ENCODE results near the gene TMEM18.

Gene TMEM18

DNA sequence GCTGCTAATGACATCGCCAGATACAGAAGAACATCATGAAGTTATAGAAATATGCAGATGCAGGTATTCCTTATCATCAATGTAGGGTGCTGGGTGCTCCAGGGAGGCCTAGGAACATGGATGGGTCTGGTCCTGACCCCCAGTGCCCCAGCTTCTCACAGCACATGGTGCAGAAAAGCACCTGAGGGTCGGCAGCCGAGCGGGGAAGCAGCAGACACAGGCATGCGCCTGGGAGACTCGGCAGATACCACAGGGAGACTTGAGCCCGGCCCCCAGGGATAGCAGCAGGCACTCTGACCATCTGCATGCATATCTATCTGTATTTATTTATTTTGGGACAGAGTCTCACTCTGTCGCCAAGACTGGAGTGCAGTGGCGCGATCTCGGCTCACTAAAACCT lies 43.2 kb downstream of the TMEM18 start:
- no peak for TF ChIP-seq POLR2A (IDR thresholded peaks at IDR 0.05; ENCODE audit: low read length)
- TF ChIP-seq GATA1 (IDR thresholded peaks at IDR 0.05; ENCODE audit: low read depth, low read length), result no peak

DNA sequence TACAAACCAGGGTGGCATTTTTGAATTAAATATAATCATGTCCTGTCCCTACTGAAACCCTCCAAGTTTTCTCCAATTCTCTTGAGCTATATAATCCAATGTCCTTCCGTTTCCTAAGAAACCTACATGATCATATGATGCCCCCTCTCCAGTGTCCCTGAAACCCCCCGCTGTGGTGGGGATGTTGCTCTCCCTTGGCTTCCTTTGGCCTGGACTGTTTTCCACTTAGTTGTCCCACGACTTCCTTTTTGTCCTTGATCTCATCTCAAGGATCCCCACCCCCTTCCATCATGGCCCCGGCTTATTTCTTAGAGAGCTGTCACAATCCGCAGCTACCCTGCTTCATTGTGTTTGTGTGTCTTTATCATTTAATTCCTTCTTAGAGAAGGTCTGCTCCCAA lies 43.8 kb downstream of the TMEM18 start:
- TF ChIP-seq POLR2A (IDR thresholded peaks at IDR 0.05; ENCODE audit: low read length) (no peak), GATA1 (IDR thresholded peaks at IDR 0.05; ENCODE audit: low read depth, low read length) (no peak)
- DNase-seq, result no peak

More for the DNA sequence above, 43.2 kb downstream of the TMEM18 start:
- DNase-seq, result no peak

DNA sequence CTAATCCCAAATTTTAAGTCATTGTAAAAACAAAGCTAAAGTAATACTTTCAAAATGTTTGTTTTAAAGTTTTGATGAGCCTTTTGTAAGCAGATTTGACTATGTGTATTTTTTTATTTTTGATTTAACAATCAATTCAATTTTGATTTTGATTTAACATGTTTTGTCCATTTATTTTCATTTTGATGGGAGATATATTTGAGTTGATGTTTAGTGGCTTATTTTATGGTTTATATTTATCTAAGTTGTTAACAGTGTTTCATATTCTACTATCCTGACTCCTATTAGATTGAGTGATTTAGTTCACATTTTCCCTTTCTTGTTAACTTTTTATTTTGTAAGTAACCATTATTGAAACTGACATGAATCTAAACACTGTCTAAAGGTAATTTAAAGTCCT lies 44.7 kb downstream of the TMEM18 start:
- no peak for TF ChIP-seq POLR2A (IDR thresholded peaks at IDR 0.05; ENCODE audit: low read length)
- no peak for TF ChIP-seq GATA1 (IDR thresholded peaks at IDR 0.05; ENCODE audit: low read depth, low read length)

DNA sequence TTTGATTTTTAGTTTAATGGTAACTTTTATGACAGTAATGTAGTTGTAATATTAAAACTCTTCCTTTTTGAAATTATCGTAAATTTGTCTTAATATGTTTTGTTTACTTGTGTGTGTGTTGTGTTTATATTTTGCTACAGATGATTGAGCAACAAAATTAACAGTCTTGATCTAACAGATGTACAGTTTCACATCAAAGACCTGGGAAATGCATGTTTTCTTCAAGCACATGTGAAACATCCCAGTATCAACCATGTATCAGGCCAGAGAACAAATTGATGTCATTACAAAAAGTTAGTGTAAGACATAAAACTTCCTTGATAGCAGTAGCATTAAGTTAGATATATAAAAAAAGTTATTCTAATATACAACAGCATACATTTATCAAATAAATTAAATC lies 45.5 kb downstream of the TMEM18 start:
- no peak for DNase-seq
- TF ChIP-seq GATA1 (IDR thresholded peaks at IDR 0.05; ENCODE audit: low read depth, low read length) (no peak), POLR2A (IDR thresholded peaks at IDR 0.05; ENCODE audit: low read length) (no peak)

More for the DNA sequence above, 44.7 kb downstream of the TMEM18 start:
- no peak for DNase-seq

DNA sequence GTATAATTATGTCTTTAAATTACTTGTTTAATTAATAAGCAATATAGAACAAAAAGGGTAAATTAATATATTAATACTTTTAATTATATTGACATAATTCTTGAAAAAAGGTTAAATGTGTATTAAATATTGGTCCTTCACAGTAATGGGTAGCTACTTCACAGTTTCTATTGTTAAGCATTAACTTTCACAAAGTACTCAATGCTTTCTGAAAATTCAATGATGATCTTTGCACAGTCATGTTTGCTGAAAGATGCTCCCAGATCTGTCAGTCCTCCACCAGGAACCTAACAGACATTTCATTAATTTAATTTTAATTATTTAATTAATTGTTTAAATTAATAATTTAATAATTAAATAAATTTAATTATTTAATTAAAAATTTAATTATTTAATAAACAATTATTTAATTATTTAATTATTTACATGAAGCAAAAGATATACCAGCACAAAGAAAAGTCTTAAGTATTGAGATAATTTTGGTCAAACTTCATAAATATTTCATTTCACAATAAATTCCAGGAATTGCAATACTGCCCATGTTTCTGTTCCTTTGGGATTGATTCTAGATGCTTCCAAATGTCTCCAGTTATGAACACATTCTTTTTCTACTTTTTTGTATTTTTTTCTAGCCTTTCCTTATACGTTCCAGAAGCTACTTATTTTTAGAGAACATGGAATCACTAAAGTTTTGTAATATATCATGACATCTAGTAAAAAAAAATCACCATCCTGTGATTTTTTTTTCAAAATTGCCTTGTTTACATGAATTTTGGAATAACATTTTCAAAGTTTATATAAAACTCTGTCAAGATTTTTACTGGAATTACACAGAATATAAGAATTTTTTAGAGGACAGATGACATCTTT lies 46.5 kb downstream of the TMEM18 start:
- TF ChIP-seq GATA1 (IDR thresholded peaks at IDR 0.05; ENCODE audit: low read depth, low read length) (no peak), POLR2A (IDR thresholded peaks at IDR 0.05; ENCODE audit: low read length) (no peak)
- no peak for DNase-seq

DNA sequence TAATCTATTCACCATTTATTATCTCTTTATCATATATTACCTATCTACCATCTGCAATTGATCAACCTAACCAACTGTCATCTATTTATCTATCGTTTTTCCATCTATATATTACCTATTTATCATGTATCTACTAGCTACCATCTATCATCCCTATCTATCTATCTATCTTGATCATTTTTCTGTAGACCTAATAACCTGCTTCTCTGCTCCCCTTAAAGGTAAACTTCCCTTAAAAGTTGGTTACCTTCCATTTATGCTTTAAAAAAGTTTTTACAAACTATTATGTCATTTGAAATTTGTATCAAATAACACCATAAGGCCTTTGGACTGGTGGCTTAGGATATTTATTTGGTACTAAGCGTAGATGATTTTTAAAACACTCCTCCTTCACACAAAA lies 47.2 kb downstream of the TMEM18 start:
- DNase-seq, result no peak
- TF ChIP-seq GATA1 (IDR thresholded peaks at IDR 0.05; ENCODE audit: low read depth, low read length) (no peak), POLR2A (IDR thresholded peaks at IDR 0.05; ENCODE audit: low read length) (no peak)

DNA sequence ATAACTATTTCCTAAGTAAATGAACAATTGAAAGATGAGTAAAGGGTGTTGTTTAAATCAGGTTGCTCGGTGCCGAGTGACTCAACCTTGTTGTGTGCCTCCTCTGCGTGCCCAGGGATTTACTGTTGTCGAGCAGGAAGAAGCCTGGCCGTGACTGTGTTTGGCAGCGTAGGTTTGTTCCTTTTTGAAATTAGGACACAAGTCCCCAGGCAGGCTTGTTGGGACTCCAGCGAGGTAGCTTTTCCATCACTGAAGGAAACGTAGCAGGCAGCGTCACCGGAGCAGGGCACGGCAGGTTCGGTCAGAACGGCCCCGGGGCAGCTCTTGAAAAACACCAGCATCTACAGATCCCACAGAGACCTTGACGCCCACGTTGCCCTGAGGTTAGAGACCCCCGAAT lies 48.6 kb downstream of the TMEM18 start:
- DNase-seq, result no peak
- TF ChIP-seq GATA1 (IDR thresholded peaks at IDR 0.05; ENCODE audit: low read depth, low read length) (no peak), POLR2A (IDR thresholded peaks at IDR 0.05; ENCODE audit: low read length) (no peak)

DNA sequence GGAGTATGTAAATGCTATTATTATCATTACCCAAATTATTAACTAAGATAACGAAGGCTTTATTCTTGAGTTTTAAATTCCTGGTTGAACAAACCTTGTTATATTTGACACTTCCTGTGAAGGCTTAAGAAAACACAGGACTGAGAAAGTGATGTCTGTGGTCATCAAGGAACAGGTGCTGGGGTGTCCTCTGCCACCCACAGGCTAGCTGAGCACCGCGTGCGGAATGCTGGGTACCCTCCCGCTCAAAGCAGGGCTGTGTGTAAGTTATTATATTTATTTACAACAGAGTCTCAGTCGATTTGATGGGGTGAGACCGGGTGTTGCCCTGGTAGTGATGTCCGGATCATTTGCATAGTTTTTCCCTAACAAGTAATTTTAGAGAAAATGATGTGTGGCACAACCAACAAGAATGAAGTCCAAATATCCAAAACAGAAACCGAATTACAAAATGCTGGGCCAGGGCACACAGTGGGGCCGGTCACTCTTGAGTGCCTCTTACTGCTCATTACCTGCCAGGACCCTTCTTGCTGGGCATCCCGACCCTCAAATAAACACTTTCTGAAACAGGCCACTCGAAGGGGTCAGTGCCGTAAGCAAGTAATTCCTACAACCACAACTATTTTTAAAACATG lies 49.2 kb downstream of the TMEM18 start:
- TF ChIP-seq GATA1 (IDR thresholded peaks at IDR 0.05; ENCODE audit: low read depth, low read length) (no peak), POLR2A (IDR thresholded peaks at IDR 0.05; ENCODE audit: low read length) (no peak)
- no peak for DNase-seq

DNA sequence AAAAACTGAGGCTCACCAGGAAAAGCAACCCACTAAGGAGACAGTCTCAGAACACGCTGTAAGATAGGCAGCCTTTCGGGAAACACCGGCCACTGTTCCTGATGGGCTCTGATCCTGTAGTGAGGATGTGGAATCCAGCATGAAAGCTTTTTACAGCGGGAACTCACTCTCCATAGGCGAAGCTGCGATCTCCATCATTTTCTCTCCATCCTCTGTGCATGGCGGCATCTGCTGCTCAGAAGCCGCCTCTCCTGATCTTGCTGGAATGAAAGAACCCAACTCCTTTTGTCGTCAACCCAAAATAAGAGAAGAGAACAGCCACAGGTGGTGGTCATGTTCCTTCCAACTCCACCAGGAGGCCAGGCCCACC lies 49.9 kb downstream of the TMEM18 start:
- no peak for DNase-seq
- TF ChIP-seq GATA1 (IDR thresholded peaks at IDR 0.05; ENCODE audit: low read depth, low read length) (no peak), POLR2A (IDR thresholded peaks at IDR 0.05; ENCODE audit: low read length) (no peak)

DNA sequence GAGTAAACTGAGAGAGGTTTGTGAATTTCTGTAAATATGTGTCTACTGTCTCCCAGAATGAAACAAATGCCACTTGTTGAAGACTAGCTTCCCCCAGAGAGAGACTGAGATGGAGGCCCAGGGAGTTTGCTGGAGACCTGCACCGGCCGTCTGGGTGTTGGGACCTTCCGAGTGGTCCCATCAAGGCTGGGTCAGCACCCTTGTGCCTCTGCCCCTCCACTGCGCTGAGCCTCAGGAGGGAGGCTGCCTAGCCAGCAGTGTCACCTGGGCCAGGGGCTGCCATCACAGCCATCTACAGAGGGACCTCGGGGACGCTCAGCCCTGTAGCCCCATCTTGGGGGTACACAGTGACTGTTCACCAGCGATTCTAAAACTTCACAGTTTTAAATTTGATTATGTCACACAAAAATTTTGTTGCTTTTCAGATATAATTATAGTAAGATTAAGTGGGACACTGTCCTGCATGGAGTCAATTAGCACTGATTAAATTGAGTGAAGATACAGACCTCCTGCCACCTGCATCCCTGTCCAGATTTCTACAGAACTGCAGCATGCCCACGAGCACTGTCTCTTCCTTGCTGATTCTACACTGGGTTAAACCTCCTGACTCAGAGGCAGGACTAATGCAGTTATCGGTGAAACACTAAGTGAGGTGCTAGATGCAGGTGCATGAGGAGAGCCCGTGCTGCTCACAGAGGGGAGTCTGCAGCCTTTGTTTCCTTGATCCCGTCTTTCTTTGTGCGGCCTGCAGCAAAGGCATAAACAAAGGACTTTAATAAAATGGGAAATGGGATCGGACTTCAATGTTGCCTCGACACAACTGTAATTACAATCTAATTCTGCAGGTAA lies 50.5 kb downstream of the TMEM18 start:
- DNase-seq, result no peak
- TF ChIP-seq GATA1 (IDR thresholded peaks at IDR 0.05; ENCODE audit: low read depth, low read length) (no peak), POLR2A (IDR thresholded peaks at IDR 0.05; ENCODE audit: low read length) (no peak)

DNA sequence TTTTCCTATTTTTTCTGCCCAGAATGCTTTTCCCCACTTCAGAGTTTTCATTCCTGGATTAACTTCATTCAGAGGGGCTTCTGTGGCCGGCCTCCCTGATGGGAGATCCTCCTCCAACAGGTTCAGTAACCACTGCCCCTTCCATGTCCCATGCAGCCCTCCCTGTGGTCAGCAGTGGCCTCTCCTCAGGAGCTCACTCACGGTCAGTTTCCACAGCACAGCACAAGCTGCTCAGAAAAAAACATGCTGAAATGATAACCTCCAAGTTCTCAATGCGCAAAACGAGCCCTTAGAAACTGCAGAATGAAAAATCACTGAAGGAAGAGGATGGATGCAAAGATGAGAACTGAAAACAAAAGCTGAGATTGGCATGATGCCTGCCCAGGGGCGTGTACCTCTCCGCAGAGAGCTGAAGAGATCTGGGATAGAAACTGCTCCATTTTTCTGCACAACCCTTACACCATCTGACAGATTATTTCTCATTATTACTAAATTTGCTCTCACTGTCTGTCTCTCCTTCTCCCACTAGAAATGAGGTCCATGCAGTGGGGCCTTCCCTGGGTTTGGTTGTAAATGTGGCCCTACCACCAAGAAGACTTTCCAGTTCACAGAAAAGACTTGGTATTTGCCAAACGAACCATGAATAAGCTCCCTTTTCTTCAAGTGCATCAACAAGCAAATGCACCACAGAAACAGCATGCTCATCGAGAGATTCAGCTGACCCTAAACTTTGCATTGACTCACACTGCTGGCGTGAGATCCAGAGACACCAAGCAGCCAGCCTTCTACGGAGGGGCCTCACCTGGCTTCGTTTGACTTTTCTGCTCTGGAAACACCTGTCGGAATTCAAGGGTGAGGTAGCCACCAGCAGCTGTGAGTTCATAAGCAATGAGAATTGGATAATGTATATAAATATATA lies 51.5 kb downstream of the TMEM18 start:
- TF ChIP-seq POLR2A (IDR thresholded peaks at IDR 0.05; ENCODE audit: low read length) (no peak), GATA1 (IDR thresholded peaks at IDR 0.05; ENCODE audit: low read depth, low read length) (no peak)

DNA sequence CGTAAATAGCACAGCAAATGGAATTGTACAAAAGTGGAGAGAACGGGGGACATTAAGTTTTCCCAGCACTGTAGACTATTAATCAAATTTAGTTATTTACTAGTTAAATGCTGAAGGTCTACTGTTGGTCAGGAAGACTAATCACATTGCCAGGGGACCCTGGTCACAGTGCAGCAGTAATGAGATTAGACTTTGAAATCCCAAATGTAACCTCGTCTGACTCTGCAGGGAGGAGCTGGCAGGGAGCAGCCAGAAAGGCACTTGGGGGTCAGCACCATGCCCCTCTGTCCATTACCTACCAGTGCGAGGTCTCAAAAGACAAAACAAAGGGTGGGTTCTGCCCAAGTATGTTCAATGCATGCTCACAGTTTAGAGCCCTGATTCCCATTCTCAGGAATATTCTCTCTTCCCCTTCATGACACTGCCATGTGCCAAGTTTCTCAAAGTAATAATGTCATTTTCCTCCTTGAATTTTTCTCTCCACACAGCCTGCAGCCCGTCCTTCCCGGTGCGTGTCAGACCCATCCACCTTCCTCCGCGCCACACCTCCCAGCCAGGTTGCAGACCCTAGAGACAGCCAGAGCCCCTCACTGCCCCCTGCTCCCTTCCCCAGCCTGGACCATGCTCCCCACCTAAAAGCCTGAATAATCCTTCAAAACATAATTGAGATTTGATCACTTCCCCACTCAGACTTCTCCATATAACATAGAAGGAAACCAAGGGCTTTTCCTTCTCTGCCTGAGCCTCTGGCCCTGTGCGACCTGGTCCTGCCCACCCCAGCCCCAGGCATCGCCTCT lies 52.5 kb downstream of the TMEM18 start:
- DNase-seq, result no peak
- no peak for TF ChIP-seq GATA1 (IDR thresholded peaks at IDR 0.05; ENCODE audit: low read depth, low read length)
- no peak for TF ChIP-seq POLR2A (IDR thresholded peaks at IDR 0.05; ENCODE audit: low read length)

More for the DNA sequence above, 51.5 kb downstream of the TMEM18 start:
- no peak for DNase-seq
